GM04503 (cell line): ENCODE data around the gene TSG101.
A peak's percentile ranks its signal among the peaks of the same experiment; 100 is the strongest.

ENCODE experiments used
- DNase-seq: peaks from one replicate; pipeline ENCODE4 v3.0.0-alpha.2; 2012; ENCODE audit warnings: low read depth

Gene TSG101

GRCh38 chr11:18526521-18527296 is at the start of gene TSG101:
TSS of gene TSG101 (minus strand) at chr11:18526942. CDS start at chr11:18526816, 126 bp downstream.
- peak; percentile 70 for DNase-seq

GRCh38 chr11:18575361-18575760 is 48.6 kb upstream of the TSG101 start:
- no peak for DNase-seq

GRCh38 chr11:18567081-18567480 is 40.3 kb upstream of the TSG101 start:
- no peak for DNase-seq

GRCh38 chr11:18566406-18566805 is 39.7 kb upstream of the TSG101 start:
- no peak for DNase-seq

GRCh38 chr11:18564149-18564548 is 37.4 kb upstream of the TSG101 start:
- no peak for DNase-seq

- no peak for DNase-seq
These were observed 36.5 kb upstream of the TSG101 start for GRCh38 chr11:18563090-18563730.

GRCh38 chr11:18548001-18548400 is 21.3 kb upstream of the TSG101 start:
- DNase-seq, result no peak

- DNase-seq, result no peak
These were observed 13.7 kb upstream of the TSG101 start for GRCh38 chr11:18540207-18541009.

- no peak for DNase-seq
These were observed 9.5 kb upstream of the TSG101 start for GRCh38 chr11:18536209-18536608.

GRCh38 chr11:18534245-18534644 is 7.5 kb upstream of the TSG101 start:
- DNase-seq, result no peak

- no peak for DNase-seq
These were observed 6.6 kb upstream of the TSG101 start for GRCh38 chr11:18533365-18533764.

- DNase-seq, result peak; percentile 20
These were observed 770 bp upstream of the TSG101 start for GRCh38 chr11:18527512-18527911.

- DNase-seq, result no peak
These were observed 617 bp downstream of the TSG101 start for GRCh38 chr11:18526130-18526520.

- DNase-seq, result no peak
These were observed 2.5 kb downstream of the TSG101 start for GRCh38 chr11:18524248-18524647.

- DNase-seq, result no peak
These were observed 3.7 kb downstream of the TSG101 start for GRCh38 chr11:18523084-18523483.

GRCh38 chr11:18522388-18522787 is 4.4 kb downstream of the TSG101 start:
- no peak for DNase-seq

- no peak for DNase-seq
These were observed 5.6 kb downstream of the TSG101 start for GRCh38 chr11:18521122-18521521.

- no peak for DNase-seq
These were observed 24.4 kb downstream of the TSG101 start for GRCh38 chr11:18502352-18502751.

GRCh38 chr11:18501629-18502028 is 25.1 kb downstream of the TSG101 start:
- no peak for DNase-seq

- no peak for DNase-seq
These were observed 28.7 kb downstream of the TSG101 start for GRCh38 chr11:18498039-18498438.

- DNase-seq, result no peak
These were observed 31.0 kb downstream of the TSG101 start for GRCh38 chr11:18495703-18496102.

- DNase-seq, result no peak
These were observed 31.5 kb downstream of the TSG101 start for GRCh38 chr11:18495271-18495670.

GRCh38 chr11:18493310-18493709 is 33.4 kb downstream of the TSG101 start:
- no peak for DNase-seq
